Measurements from ENCODE around the gene LTBP1.

- TF ChIP-seq CTCF (IDR thresholded peaks at IDR 0.05) (no peak), POLR2A (IDR thresholded peaks at IDR 0.05) (no peak), EP300 (IDR thresholded peaks at IDR 0.05) (no peak)
Observed at GRCh38 chr2:32990556-32990955, 43.8 kb downstream of the LTBP1 start.

All from suprapubic skin (tissue), 3 donors.